Ramos (cell line): ENCODE measurements around the gene PLCD1.

Source experiments
- in situ Hi-C: fragments of 300-500 bp; cut with MboI; formaldehyde crosslinking; loops from one replicate; pipeline ENCODE4 v1.14.3; 2022; ENCODE audit warnings: low sequenced_read_pairs; ENCODE audit not compliant: unreplicated experiment

The PLCD1 gene

DNA sequence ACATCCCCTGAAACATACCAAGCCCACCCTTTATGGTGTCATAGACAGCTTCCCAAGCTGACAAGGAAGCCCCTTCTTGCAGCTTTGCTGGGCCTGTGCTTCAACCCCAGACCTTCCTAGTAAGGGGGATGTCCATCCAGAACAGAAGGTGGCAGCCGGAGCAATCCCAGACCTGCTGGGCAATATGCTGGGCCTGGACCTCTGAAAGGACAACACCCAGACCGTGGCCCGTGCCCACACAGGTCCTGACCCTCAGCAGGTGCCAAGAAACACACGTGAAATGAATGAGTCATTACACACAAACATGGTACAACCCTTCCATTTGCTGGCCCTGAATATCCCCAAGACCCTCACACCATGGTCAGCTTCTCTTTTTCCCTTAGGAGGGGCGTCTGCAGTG lies 58.6 kb downstream of the PLCD1 start:
- in situ Hi-C loops = no loop called here

DNA sequence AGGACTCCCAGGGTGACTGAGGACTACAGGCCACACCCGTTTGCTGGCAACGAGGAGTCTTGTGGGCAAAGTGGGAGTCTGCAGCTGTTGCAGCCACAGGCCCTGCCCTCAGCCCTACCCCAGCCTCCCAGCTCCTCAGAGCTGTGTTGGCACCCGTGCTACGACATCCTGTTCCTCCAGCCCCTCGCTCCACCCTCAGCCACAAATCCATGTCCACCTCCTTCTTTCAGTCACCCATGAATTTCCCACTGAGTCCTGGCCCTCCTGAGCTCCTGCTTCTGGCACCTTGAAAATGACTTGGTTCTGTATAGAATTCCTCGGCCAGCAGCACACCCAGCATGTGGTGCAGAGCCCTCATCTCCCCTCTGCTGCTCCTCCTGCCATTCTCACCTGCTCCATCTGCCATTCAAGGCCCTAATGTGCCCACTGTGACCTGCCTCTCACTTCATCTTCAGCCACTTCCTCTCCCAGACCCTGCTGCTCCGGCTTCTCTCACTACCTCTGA lies 59.8 kb downstream of the PLCD1 start:
- in situ Hi-C loops = loop anchor here (10.0 kb wide), 1 partner anchor 115 kb away; no protein-coding TSS in a partner anchor

DNA sequence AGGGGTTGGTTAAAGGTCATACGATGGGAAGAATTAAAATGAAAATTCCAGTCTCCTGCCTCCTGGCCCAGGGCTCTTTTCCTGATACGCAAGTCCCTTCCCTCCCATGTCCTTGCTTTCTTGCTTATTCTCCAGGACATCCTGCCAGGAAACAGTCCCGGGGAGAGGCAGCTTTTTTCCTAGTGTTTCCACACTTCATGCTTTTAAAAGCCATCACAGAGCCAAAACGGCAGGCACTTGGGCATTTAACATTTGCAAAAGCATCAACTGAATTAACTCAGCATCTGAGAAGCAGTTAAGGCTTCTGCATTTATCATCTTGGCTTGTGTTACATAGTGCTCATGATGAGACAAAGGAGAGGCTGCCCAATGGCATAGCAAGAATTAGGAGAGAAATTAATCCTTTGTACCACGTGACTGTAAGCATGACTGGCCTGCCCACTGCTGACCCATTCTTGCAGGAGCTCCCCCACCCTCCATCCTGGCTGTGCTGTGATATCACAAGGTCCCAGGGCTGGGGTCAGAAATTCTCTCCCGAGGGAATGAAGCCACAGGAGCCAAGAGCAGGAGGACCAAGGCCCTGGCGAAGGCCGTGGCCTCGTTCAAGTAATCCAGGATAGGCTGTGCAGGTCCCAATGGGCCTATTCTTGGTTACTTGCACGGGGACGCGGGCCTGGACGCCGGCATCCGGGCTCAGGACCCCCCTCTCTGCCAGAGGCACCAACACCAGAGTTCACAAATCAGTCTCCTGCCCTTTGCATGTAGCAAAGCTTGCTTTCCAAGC lies 60.4 kb downstream of the PLCD1 start:
- in situ Hi-C loops = loop anchor here (10.0 kb wide), 1 partner anchor 114 kb away; no protein-coding TSS in a partner anchor

DNA sequence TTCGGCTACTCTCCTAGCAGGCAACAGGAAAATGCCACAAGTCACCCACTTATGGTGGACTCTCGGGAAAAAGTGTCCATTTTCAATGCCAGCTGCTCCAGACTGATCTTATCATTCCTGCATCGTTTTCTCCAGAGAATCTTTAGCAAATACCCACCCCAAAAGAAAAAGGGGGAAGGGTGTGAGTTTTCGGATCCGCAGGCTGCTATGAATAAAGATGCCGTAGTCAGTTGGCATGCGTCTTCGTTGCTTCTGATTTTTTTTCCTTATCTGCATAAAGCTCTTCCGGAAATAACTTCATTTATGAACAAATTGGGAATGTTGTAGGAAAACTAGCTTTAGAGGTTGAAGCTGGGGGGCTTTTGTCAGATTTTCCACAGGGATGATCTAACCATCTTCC lies 61.2 kb downstream of the PLCD1 start:
- in situ Hi-C loops = loop anchor here (10.0 kb wide), 1 partner anchor 113 kb away; no protein-coding TSS in a partner anchor

DNA sequence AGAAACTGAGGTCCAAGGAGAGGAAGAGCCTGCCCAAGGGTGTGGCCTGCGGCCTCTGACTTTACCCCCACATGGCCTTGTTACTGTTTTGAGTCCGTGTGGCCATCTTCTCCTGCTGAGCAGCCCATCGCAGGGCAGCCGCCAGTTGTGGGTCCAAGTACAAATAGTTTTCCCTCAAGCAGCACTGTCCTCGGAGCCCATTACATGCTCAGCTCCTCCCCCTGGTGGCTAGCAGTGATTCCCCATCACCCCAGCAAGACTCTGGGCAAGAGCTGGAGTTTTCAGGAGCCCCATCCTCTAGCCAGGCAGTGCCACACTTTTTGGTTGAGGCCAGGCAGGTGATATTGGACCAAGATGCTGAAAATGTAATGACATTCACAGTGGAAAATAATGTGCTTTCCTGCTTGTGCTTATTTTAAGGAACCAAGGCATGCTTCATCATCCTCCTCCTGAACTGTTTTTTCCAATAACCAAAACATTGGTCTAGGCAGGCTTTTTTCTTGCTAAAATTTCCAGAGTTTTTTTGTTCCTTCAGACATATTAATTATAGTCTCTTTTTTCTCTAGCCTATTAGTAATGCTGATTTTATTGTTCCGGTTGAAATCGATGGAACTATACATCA lies 62.1 kb downstream of the PLCD1 start:
- in situ Hi-C loops = loop anchor here (10.0 kb wide), 1 partner anchor 113 kb away; no protein-coding TSS in a partner anchor

DNA sequence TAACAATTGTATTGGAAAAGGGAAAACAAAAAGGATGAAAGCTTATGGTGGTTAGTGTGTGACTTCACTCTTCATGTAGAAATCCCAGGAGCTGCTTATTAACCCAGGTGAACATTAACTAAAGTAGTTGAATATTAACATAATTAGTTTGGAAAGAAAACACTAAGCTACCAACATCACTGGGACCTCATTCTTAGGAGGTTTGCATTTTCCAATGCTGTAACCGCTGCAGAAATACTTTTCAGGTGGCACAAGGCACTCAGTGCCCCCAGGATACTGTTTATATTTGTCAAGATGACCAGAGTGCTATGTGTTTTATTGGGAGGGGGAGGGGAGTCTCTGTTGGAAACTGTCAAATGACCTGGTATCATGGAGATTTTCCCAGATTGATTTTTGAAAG lies 64.7 kb downstream of the PLCD1 start:
- in situ Hi-C loops = loop anchor here (10.0 kb wide), 1 partner anchor 110 kb away; no protein-coding TSS in a partner anchor

DNA sequence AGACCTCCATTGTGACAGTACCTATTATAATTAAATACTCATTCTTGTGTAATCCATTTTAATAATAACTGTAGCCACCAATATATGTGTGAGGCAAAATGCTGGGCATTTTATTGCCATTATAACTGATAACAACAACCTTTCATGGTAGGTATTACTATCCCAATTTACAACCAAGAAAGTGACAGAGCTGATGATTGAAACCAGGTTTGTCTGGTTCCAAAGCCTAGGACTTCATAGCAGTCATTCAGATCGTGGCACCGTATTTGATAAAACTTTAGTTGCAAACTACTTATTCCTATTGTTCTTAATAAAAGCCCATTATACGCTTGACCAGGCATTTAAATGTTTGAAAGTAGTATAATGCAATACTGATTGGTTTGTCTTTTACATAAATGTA lies 65.3 kb downstream of the PLCD1 start:
- in situ Hi-C loops = loop anchor here (10.0 kb wide), 1 partner anchor 109 kb away; no protein-coding TSS in a partner anchor

DNA sequence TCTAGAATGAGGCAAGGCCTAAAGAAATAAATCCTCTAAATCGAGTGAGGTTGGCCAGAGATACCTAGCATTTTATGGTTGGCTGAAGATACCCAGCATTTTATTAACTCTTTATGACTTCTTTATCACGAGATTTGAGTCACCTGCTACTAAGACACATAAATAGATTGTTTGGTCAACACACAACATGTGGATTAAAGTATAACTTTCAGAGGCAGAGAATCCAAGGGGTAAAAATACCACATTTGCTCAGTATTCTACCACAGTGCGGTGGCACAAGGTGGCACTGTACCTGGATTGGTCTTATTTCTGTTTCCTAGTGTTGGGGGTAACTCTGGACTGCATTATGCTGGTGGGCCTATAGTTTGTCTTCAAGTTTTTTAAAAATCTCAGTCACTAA lies 65.8 kb downstream of the PLCD1 start:
- in situ Hi-C loops = loop anchor here (10.0 kb wide), 1 partner anchor 109 kb away; no protein-coding TSS in a partner anchor

DNA sequence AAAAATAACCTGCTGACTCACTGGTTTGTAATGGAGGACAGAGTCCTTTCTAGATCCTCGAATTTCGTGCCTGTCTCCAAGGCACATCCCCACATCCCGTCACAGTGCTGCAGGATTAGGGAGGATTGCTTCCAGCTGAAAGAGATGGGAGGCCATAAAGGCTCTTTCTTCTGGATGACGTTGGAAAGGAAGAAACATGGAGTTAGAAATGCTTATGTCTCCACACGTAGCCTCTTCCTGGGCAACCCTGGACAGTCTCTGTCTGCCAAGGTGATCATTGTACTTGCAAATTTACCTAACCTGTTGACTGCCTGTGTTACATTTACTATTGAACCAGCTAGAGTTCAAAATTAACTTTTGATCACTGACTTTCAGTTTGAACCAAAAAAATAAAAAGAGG lies 66.4 kb downstream of the PLCD1 start:
- in situ Hi-C loops = loop anchor here (10.0 kb wide), 1 partner anchor 108 kb away; no protein-coding TSS in a partner anchor

DNA sequence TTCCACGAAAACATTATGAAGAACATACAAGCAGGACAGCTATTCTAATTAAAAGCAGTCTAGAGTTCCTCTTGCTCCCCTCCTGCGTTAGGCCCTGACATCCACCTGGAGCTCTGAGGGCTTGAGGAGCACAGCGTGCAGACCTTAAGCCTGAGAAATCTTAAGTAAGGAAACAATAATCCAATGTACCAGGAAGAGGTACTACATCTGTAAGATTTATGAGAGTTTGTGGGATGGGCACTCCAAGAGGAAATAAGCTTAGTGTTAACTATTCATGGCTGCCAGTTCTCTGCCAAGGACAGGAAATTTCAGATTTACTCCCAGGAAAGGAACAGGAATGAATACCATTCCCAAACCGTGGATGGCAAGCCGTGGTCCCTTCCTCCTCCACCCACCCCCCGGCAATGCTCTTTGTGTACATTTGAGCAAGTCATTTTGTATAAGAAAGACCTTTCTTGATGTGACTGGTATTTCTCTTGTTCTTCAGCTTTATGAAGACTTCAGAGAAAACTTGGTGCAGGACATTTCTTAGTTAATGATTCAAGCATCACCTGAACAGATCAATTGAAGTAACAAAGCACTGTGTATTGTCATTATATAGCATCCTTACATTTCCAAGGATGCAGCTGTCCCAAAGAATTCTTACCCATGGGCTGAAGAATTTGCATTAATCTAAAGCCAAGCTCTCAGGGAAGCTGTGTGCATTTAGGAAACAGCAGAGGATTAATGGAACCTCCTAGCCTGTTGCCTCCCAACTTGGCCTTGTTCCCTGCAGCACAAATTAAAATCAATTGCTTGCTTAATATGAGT lies 67.6 kb downstream of the PLCD1 start:
- in situ Hi-C loops = loop anchor here (10.0 kb wide), 1 partner anchor 107 kb away; no protein-coding TSS in a partner anchor

DNA sequence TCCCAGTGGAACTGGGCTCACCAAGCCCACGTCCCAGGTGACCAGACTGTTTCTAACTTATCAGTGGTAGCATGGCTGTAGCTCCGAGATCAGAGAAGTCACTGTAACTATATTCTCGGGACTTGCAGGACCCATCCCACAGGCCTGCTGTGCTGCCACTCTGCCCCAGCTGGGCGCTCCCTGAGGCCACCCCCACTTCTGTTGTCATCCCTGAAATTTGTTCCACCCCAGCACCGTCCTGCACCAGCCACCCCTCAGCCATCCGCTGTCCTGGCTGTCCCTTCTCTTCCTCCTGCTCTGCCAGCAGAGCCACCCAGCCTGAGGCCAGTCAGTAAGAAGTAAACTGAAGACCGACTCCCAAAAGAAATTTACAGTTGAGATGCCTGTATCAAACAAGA lies 71.9 kb downstream of the PLCD1 start:
- in situ Hi-C loops = no loop called here
